Measurements from ENCODE around the gene MEX3A. TPM values are rescaled to one million over a fixed set of nuclear protein-coding genes. Genes with fewer than 3 reads are reported as not detected.
"Not testable (repeated sequence)": the region's sequence is repeated elsewhere in the genome, so short reads cannot be mapped to it uniquely, and the experiment has no call there.

MEX3A gene
- total RNA-seq, 1 donor from 2014 or later: 7.1 TPM

GRCh38 chr1:156118177-156118868 lies 36.1 kb upstream of the MEX3A start:
- no peak for DNase-seq (ENCODE audit: low read depth)

GRCh38 chr1:156117414-156118176 lies 35.3 kb upstream of the MEX3A start:
- DNase-seq (ENCODE audit: low read depth): no peak

- DNase-seq (ENCODE audit: low read depth): not testable (repeated sequence)
These were observed 34.5 kb upstream of the MEX3A start for GRCh38 chr1:156116731-156117130.

GRCh38 chr1:156115514-156116374 lies 33.5 kb upstream of the MEX3A start:
- peak; percentile 73 for DNase-seq (ENCODE audit: low read depth)

GRCh38 chr1:156114919-156115513 lies 32.8 kb upstream of the MEX3A start:
- DNase-seq (ENCODE audit: low read depth): no peak

- peak; percentile 94 for DNase-seq (ENCODE audit: low read depth)
These were observed 32.0 kb upstream of the MEX3A start, which contains the start of gene LMNA for GRCh38 chr1:156114101-156114918. LMNA (plus strand) TSS chr1:156114711; CDS start chr1:156114919, 208 bp downstream.

- no peak for DNase-seq (ENCODE audit: low read depth)
These were observed 31.2 kb upstream of the MEX3A start for GRCh38 chr1:156113282-156113950.

GRCh38 chr1:156112276-156113137 lies 30.2 kb upstream of the MEX3A start:
- DNase-seq (ENCODE audit: low read depth): no peak

- peak; percentile 82 for DNase-seq (ENCODE audit: low read depth)
These were observed 29.2 kb upstream of the MEX3A start for GRCh38 chr1:156111355-156111962.

GRCh38 chr1:156110252-156110651 lies 28.0 kb upstream of the MEX3A start:
- DNase-seq (ENCODE audit: low read depth): no peak

GRCh38 chr1:156108664-156109241 lies 26.5 kb upstream of the MEX3A start:
- no peak for DNase-seq (ENCODE audit: low read depth)

- DNase-seq (ENCODE audit: low read depth): no peak
These were observed 25.8 kb upstream of the MEX3A start for GRCh38 chr1:156108057-156108456.

- peak; percentile 64 for DNase-seq (ENCODE audit: low read depth)
These were observed 24.6 kb upstream of the MEX3A start for GRCh38 chr1:156106624-156107488.

GRCh38 chr1:156104861-156105832 lies 22.9 kb upstream of the MEX3A start:
- DNase-seq (ENCODE audit: low read depth): no peak

GRCh38 chr1:156104065-156104810 lies 22.0 kb upstream of the MEX3A start:
- DNase-seq (ENCODE audit: low read depth): peak; percentile 88

GRCh38 chr1:156103521-156103947 lies 21.3 kb upstream of the MEX3A start:
- no peak for DNase-seq (ENCODE audit: low read depth)
